OCI-LY7 (cell line): ENCODE results near the gene CERS6. TPM values are rescaled to one million over a fixed set of nuclear protein-coding genes. Genes with fewer than 3 reads are reported as not detected.

Source experiments
- BruUV-seq: library from RNA; stranded (reverse); fragments of 400-500 nt; replicated peaks from 2 replicates; lab custom pipeline; 2021; lab: Mats Ljungman, UMichigan
- CTCF ChIA-PET: fragments of 300-600 bp; sonication (Branson Sonifier 250); formaldehyde crosslinking; loops from one replicate; lab custom pipeline; 2022; ENCODE audit warnings: antibody characterized with exemption; ENCODE audit not compliant: unreplicated experiment; lab: Charles Lee
- POLR2A ChIA-PET: fragments of 300-600 bp; sonication (Branson Sonifier 250); formaldehyde crosslinking; loops from one replicate; lab custom pipeline; 2022; ENCODE audit warnings: antibody characterized with exemption; lab: Charles Lee
- DNase-seq: peaks from one replicate; pipeline ENCODE4 v3.0.0-alpha.2; 2015; ENCODE audit warnings: low spot score
- H2AFZ ChIP-seq: fragments of 200-600 bp; sonication (generic), shearing (Covaris generic); 2 replicates; pipeline ENCODE4 v1.6.1; 2014; ENCODE audit warnings: mild to moderate bottlenecking, antibody characterized with exemption, low read length, moderate library complexity
- H3K27ac ChIP-seq: fragments of 200-600 bp; sonication (generic); 2 replicates; pipeline ENCODE4 v1.5.1; 2014; ENCODE audit warnings: mixed run types, low read depth, mild to moderate bottlenecking, moderate library complexity, low read length, inconsistent platforms; ENCODE audit not compliant: poor library complexity, severe bottlenecking
- H3K36me3 ChIP-seq: fragments of 200-600 bp; sonication (generic); 2 replicates; pipeline ENCODE4 v1.6.1; 2014; ENCODE audit warnings: mild to moderate bottlenecking, antibody characterized with exemption, low read length, moderate library complexity, mixed read lengths; ENCODE audit not compliant: insufficient read depth
- H3K4me1 ChIP-seq: fragments of 200-600 bp; sonication (generic); 2 replicates; pipeline ENCODE4 v1.5.1; 2014; ENCODE audit warnings: mild to moderate bottlenecking, low read length; ENCODE audit not compliant: insufficient read depth, poor library complexity, severe bottlenecking
- H3K4me2 ChIP-seq: fragments of 200-600 bp; sonication (generic); 2 replicates; pipeline ENCODE4 v1.6.1; 2014; ENCODE audit warnings: mild to moderate bottlenecking, low read length
- H3K4me3 ChIP-seq: fragments of 200-600 bp; sonication (generic); 2 replicates; pipeline ENCODE4 v1.5.1; 2014; ENCODE audit warnings: mild to moderate bottlenecking, low read depth, low read length; ENCODE audit not compliant: poor library complexity, severe bottlenecking
- H3K79me2 ChIP-seq: fragments of 200-600 bp; sonication (generic); 2 replicates; pipeline ENCODE4 v1.6.1; 2016; ENCODE audit warnings: low read depth, mild to moderate bottlenecking, low read length, moderate library complexity, mixed read lengths; ENCODE audit not compliant: insufficient read depth
- H3K9me2 ChIP-seq: fragments of 200-600 bp; sonication (generic); 2 replicates; pipeline ENCODE4 v1.6.1; 2016; ENCODE audit warnings: mild to moderate bottlenecking, low read length, mixed read lengths; ENCODE audit not compliant: insufficient read depth
- H3K9me3 ChIP-seq: fragments of 200-600 bp; sonication (generic); 2 replicates; pipeline ENCODE4 v1.6.1; 2014; ENCODE audit warnings: mild to moderate bottlenecking, mixed run types, low read length, mixed read lengths
- H4K20me1 ChIP-seq: fragments of 200-600 bp; sonication (generic); 2 replicates; pipeline ENCODE4 v1.6.1; 2014; ENCODE audit warnings: mild to moderate bottlenecking, antibody characterized with exemption, low read length, moderate library complexity, mixed read lengths; ENCODE audit not compliant: insufficient read depth
- CTCF ChIP-seq: fragments of 200-600 bp; sonication (generic); conservative IDR thresholded peaks from 2 replicates; pipeline ENCODE4 v1.5.1; 2014; ENCODE audit warnings: mild to moderate bottlenecking, antibody characterized with exemption, low read length, moderate library complexity, mixed read lengths
- EZH2phosphoT487 ChIP-seq: fragments of 200-600 bp; sonication (generic); IDR thresholded peaks from 2 replicates; pipeline ENCODE4 v1.6.1; 2018; ENCODE audit warnings: low read depth, borderline replicate concordance, mild to moderate bottlenecking, mixed run types, antibody characterized with exemption, low read length, moderate library complexity, mixed read lengths
- intact Hi-C: fragments of 100-400 bp; cut with micrococcal nuclease; formaldehyde crosslinking; loops from one replicate; pipeline ENCODE4 v1.10.0; 2022; ENCODE audit not compliant: unreplicated experiment
- total RNA-seq, 2 experiments: library from RNA; depleted of rRNA in 1 of 2; stranded (reverse); fragments of >200 nt in 1 of 2; shearing (Covaris generic) in 1 of 2; gene quantifications; 2 replicates each; pipeline ENCODE4 v1.2.3, GENCODE V29; 2014 to 2022

The CERS6 gene
- total RNA-seq, 2 experiments from 2014 or later = 0.04 TPM; not detected in 1

DNA sequence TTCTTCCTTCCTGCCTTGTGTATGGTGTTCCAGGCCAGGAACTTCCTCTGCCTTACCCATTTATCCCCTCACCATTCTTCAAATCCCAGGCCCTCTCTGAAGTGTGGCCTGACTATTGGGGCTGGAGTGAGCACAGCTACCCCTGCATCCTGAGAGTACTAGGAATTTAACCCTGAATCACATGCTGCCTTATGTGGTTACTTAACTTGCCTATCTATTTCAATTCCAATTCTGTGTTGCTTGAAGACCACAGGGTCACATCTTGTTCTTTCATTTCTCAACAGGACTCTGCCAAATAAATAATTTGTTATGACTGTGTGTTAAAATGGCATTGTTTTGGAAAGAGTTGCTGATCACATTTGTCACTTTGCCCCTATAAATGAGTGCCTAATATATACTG is 108.6 kb downstream of the CERS6 start:
- no TSS peak for BruUV-seq
- Histone ChIP-seq H3K4me2 (no peak overlapping the region), H3K79me2 (no peaks in the 10 kb centered on the region), H4K20me1 (no peaks in the 10 kb centered on the region), H3K27ac (no peak overlapping the region), H3K9me2 (no peaks in the 10 kb centered on the region), H2AFZ (no peak overlapping the region), H3K36me3 (no peaks in the 10 kb centered on the region), H3K4me3 (no peak overlapping the region), H3K4me1 (no peaks in the 10 kb centered on the region), H3K9me3 (no peaks in the 10 kb centered on the region)
- no peak for DNase-seq
- intact Hi-C loops = no loop called here
- ChIA-PET POLR2A (no interaction called here), CTCF (no interaction called here)
- TF ChIP-seq EZH2phosphoT487 (no peak), CTCF (no peak)

- DNase-seq = no peak
- H3K9me3 ChIP-seq = no peaks in the 10 kb centered on the region
- CTCF ChIA-PET = no interaction called here
- H3K27ac ChIP-seq = no peak overlapping the region
- H3K4me3 ChIP-seq = no peak overlapping the region
- no TSS peak for BruUV-seq
- no peaks in the 10 kb centered on the region for H3K79me2 ChIP-seq
- intact Hi-C loops = no loop called here
- no peak overlapping the region for H2AFZ ChIP-seq
- no peak overlapping the region for H3K4me2 ChIP-seq
- H3K9me2 ChIP-seq = no peaks in the 10 kb centered on the region
- H3K36me3 ChIP-seq = no peaks in the 10 kb centered on the region
- POLR2A ChIA-PET = no interaction called here
- no peak for TF ChIP-seq EZH2phosphoT487
- TF ChIP-seq CTCF = no peak
- H4K20me1 ChIP-seq = no peaks in the 10 kb centered on the region
- no peaks in the 10 kb centered on the region for H3K4me1 ChIP-seq
These were observed 109.0 kb downstream of the CERS6 start for GRCh38 chr2:168565112-168565511.

- Histone ChIP-seq H2AFZ (no peak overlapping the region), H3K9me3 (no peaks in the 10 kb centered on the region), H3K79me2 (no peaks in the 10 kb centered on the region), H3K9me2 (no peaks in the 10 kb centered on the region), H3K4me3 (no peak overlapping the region), H3K27ac (no peak overlapping the region), H3K4me2 (no peak overlapping the region), H4K20me1 (no peaks in the 10 kb centered on the region), H3K36me3 (no peaks in the 10 kb centered on the region), H3K4me1 (no peaks in the 10 kb centered on the region)
- intact Hi-C loops = no loop called here
- DNase-seq = no peak
- no TSS peak for BruUV-seq
- TF ChIP-seq CTCF = no peak
- TF ChIP-seq EZH2phosphoT487 = no peak
- CTCF ChIA-PET = no interaction called here
- POLR2A ChIA-PET = no interaction called here
These were observed 109.4 kb downstream of the CERS6 start for GRCh38 chr2:168565512-168565911.
